ENCODE measurements around the gene LIG3. TPM values are rescaled to one million over a fixed set of nuclear protein-coding genes. Genes with fewer than 3 reads are reported as not detected.

The LIG3 gene
- total and polyA plus RNA-seq, 2 of the 13 experiments (the other 11 are each of a cell fraction or from before 2014, with no cell fraction given) = 34.4 to 36.2 TPM

- TF ChIP-seq, protein P1, sequence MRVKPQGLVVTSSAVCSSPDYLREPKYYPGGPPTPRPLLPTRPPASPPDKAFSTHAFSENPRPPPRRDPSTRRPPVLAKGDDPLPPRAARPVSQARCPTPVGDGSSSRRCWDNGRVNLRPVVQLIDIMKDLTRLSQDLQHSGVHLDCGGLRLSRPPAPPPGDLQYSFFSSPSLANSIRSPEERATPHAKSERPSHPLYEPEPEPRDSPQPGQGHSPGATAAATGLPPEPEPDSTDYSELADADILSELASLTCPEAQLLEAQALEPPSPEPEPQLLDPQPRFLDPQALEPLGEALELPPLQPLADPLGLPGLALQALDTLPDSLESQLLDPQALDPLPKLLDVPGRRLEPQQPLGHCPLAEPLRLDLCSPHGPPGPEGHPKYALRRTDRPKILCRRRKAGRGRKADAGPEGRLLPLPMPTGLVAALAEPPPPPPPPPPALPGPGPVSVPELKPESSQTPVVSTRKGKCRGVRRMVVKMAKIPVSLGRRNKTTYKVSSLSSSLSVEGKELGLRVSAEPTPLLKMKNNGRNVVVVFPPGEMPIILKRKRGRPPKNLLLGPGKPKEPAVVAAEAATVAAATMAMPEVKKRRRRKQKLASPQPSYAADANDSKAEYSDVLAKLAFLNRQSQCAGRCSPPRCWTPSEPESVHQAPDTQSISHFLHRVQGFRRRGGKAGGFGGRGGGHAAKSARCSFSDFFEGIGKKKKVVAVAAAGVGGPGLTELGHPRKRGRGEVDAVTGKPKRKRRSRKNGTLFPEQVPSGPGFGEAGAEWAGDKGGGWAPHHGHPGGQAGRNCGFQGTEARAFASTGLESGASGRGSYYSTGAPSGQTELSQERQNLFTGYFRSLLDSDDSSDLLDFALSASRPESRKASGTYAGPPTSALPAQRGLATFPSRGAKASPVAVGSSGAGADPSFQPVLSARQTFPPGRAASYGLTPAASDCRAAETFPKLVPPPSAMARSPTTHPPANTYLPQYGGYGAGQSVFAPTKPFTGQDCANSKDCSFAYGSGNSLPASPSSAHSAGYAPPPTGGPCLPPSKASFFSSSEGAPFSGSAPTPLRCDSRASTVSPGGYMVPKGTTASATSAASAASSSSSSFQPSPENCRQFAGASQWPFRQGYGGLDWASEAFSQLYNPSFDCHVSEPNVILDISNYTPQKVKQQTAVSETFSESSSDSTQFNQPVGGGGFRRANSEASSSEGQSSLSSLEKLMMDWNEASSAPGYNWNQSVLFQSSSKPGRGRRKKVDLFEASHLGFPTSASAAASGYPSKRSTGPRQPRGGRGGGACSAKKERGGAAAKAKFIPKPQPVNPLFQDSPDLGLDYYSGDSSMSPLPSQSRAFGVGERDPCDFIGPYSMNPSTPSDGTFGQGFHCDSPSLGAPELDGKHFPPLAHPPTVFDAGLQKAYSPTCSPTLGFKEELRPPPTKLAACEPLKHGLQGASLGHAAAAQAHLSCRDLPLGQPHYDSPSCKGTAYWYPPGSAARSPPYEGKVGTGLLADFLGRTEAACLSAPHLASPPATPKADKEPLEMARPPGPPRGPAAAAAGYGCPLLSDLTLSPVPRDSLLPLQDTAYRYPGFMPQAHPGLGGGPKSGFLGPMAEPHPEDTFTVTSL (CRISPR knock-in tag; IDR thresholded peaks at IDR 0.05; ENCODE audit: borderline replicate concordance) = 0 out of 2 replicates have a peak, but pooled peaks have one; percentile 26
- TF ChIP-seq NCOR1 (IDR thresholded peaks at IDR 0.05; ENCODE audit: borderline replicate concordance, low read length) = peak; percentile 68; the same call in 1 of the 2 replicates
- no peak for TF ChIP-seq ZFP36L1 (CRISPR knock-in tag; IDR thresholded peaks at IDR 0.05)
- no peak for TF ChIP-seq NFE2L1 (CRISPR knock-in tag; IDR thresholded peaks at IDR 0.05; ENCODE audit: borderline replicate concordance)
- no peak for TF ChIP-seq ZNF513 (CRISPR knock-in tag; conservative IDR thresholded peaks at IDR 0.05)
- TF ChIP-seq MAFK (conservative IDR thresholded peaks at IDR 0.05 in 1 of 2, IDR thresholded peaks at IDR 0.05 in 1 of 2; ENCODE audit: low read length in 2 of 2) = peak; percentile 33 to 70; a peak in 3 of 4 replicates
- no peak for TF ChIP-seq LCORL (IDR thresholded peaks at IDR 0.05)
- TF ChIP-seq LCORL (CRISPR knock-in tag; IDR thresholded peaks at IDR 0.05) = peak; percentile 45; the same call in 1 of the 2 replicates
- TF ChIP-seq ARNT2 (CRISPR knock-in tag; IDR thresholded peaks at IDR 0.05; ENCODE audit: low read depth) = no peak
- TF ChIP-seq, protein P2, sequence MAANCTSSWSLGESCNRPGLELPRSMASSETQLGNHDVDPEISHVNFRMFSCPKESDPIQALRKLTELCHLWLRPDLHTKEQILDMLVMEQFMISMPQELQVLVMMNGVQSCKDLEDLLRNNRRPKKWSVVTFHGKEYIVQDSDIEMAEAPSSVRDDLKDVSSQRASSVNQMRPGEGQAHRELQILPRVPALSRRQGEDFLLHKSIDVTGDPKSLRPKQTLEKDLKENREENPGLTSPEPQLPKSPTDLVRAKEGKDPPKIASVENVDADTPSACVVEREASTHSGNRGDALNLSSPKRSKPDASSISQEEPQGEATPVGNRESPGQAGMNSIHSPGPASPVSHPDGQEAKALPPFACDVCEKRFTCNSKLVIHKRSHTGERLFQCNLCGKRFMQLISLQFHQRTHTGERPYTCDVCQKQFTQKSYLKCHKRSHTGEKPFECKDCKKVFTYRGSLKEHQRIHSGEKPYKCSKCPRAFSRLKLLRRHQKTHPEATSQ (CRISPR knock-in tag; IDR thresholded peaks at IDR 0.05; ENCODE audit: borderline replicate concordance) = no peak
- TF ChIP-seq ZNF354B (CRISPR knock-in tag; IDR thresholded peaks at IDR 0.05) = no peak
- 0 out of 2 replicates have a peak, but pooled peaks have one; percentile 25 for TF ChIP-seq KDM6A (CRISPR knock-in tag; IDR thresholded peaks at IDR 0.05; ENCODE audit: low read depth)
- no peak for TF ChIP-seq ZNF577 (CRISPR knock-in tag; IDR thresholded peaks at IDR 0.05; ENCODE audit: borderline replicate concordance, low read depth)
- peak; percentile 89 for TF ChIP-seq ASH2L (IDR thresholded peaks at IDR 0.05; ENCODE audit: insufficient read length, low read depth, low read length)
- TF ChIP-seq, protein P3, sequence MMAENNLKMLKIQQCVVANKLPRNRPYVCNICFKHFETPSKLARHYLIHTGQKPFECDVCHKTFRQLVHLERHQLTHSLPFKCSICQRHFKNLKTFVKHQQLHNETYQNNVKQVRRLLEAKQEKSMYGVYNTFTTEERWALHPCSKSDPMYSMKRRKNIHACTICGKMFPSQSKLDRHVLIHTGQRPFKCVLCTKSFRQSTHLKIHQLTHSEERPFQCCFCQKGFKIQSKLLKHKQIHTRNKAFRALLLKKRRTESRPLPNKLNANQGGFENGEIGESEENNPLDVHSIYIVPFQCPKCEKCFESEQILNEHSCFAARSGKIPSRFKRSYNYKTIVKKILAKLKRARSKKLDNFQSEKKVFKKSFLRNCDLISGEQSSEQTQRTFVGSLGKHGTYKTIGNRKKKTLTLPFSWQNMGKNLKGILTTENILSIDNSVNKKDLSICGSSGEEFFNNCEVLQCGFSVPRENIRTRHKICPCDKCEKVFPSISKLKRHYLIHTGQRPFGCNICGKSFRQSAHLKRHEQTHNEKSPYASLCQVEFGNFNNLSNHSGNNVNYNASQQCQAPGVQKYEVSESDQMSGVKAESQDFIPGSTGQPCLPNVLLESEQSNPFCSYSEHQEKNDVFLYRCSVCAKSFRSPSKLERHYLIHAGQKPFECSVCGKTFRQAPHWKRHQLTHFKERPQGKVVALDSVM (CRISPR knock-in tag; IDR thresholded peaks at IDR 0.05) = peak; percentile 37; the same call in 1 of the 2 replicates
Observed at GRCh38 chr17:35051579-35052240, 71.4 kb downstream of the LIG3 start (continued).

All from HepG2 (cell line).